GM23338 (cell line): Measurements from ENCODE around the gene ERBB4. TPM values are rescaled to one million over a fixed set of nuclear protein-coding genes. Genes with fewer than 3 reads are reported as not detected.

Source experiments
- ATAC-seq: fragments of 200-7000 bp; cut with Tn5 transposase; 3 replicates; pipeline ENCODE4 v1.9.1; 2020
- DNase-seq: peaks from one replicate; pipeline ENCODE4 v3.0.0-alpha.2; 2015; ENCODE audit warnings: low spot score
- H2AFZ ChIP-seq: fragments of 200-600 bp; sonication (generic); 2 replicates; pipeline ENCODE4 v1.8.0; 2016; ENCODE audit warnings: antibody characterized with exemption, mild to moderate bottlenecking, moderate library complexity
- H3F3A ChIP-seq: fragments of 200-600 bp; sonication (generic); replicated peaks from 2 replicates; pipeline ENCODE4 v1.8.0; 2017; ENCODE audit warnings: antibody characterized with exemption, mixed run types, low read depth
- H3K27ac ChIP-seq: fragments of 200-600 bp; sonication (generic); 2 replicates; pipeline ENCODE4 v1.6.1; 2016; ENCODE audit warnings: low read depth
- H3K27me3 ChIP-seq: fragments of 200-600 bp; sonication (generic); 2 replicates; pipeline ENCODE4 v1.8.0; 2016; ENCODE audit warnings: mild to moderate bottlenecking, mixed run types, moderate library complexity; ENCODE audit not compliant: insufficient read depth
- H3K36me3 ChIP-seq: fragments of 200-600 bp; sonication (generic); 2 replicates; pipeline ENCODE4 v1.8.0; 2016; ENCODE audit warnings: mild to moderate bottlenecking; ENCODE audit not compliant: insufficient read depth
- H3K4me1 ChIP-seq: fragments of 200-600 bp; sonication (generic); 2 replicates; pipeline ENCODE4 v1.8.0; 2016; ENCODE audit warnings: mild to moderate bottlenecking, moderate library complexity; ENCODE audit not compliant: insufficient read depth
- H3K4me2 ChIP-seq: fragments of 200-600 bp; sonication (generic); 2 replicates; pipeline ENCODE4 v1.7.1; 2017; ENCODE audit warnings: mixed run types
- H3K4me3 ChIP-seq: fragments of 200-600 bp; sonication (generic); 2 replicates; pipeline ENCODE4 v1.6.1; 2016; ENCODE audit warnings: mixed run types
- H3K79me2 ChIP-seq: fragments of 200-600 bp; sonication (generic); replicated peaks from 2 replicates; pipeline ENCODE4 v1.8.0; 2017; ENCODE audit warnings: mild to moderate bottlenecking; ENCODE audit not compliant: insufficient read depth
- H3K9me2 ChIP-seq: fragments of 200-600 bp; sonication (generic); 2 replicates; pipeline ENCODE4 v1.8.0; 2017; ENCODE audit not compliant: insufficient read depth
- H4K20me1 ChIP-seq: fragments of 200-600 bp; sonication (generic); replicated peaks from 2 replicates; pipeline ENCODE4 v1.8.0; 2017; ENCODE audit warnings: mild to moderate bottlenecking; ENCODE audit not compliant: insufficient read depth
- H3K27ac Mint-ChIP-seq: 2 replicates; pipeline ENCODE4 v1.8.0; 2020; ENCODE audit warnings: inconsistent platforms, mild to moderate bottlenecking, moderate library complexity, mixed read lengths
- H3K27me3 Mint-ChIP-seq: 3 replicates; pipeline ENCODE4 v1.8.0; 2022; ENCODE audit warnings: low read depth, mild to moderate bottlenecking, moderate library complexity, mixed read lengths, inconsistent platforms; ENCODE audit not compliant: insufficient read depth, poor library complexity
- H3K36me3 Mint-ChIP-seq: 3 replicates; pipeline ENCODE4 v1.8.0; 2021; ENCODE audit warnings: low read depth, mild to moderate bottlenecking, inconsistent platforms, moderate library complexity, mixed read lengths
- H3K4me1 Mint-ChIP-seq: 3 replicates; pipeline ENCODE4 v1.8.0; 2020; ENCODE audit warnings: mild to moderate bottlenecking, inconsistent platforms, mixed read lengths
- H3K4me3 Mint-ChIP-seq: 3 replicates; pipeline ENCODE4 v1.8.0; 2021; ENCODE audit warnings: moderate library complexity, mild to moderate bottlenecking, inconsistent platforms, mixed read lengths
- H3K9me3 Mint-ChIP-seq: 3 replicates; pipeline ENCODE4 v1.8.0; 2020; ENCODE audit warnings: moderate library complexity, mild to moderate bottlenecking, inconsistent platforms, mixed read lengths
- CREB1 ChIP-seq: fragments of 250-450 bp; sonication (Bioruptor Pico); IDR thresholded peaks from 2 replicates; pipeline ENCODE4 v1.5.0; 2020; ENCODE audit warnings: low read depth, mild to moderate bottlenecking, moderate library complexity
- CTCF ChIP-seq, 2 experiments: fragments of 200-600 bp in 1 of 2; sonication (generic) in 1 of 2; conservative IDR thresholded peaks; 2 replicates each; pipeline versions ENCODE4 v1.5.1 to v1.6.1; 2016 to 2017; ENCODE audit warnings: antibody characterized with exemption in 2 of 2, low read depth in 2 of 2, mild to moderate bottlenecking in 2 of 2, moderate library complexity in 1 of 2
- ETS1 ChIP-seq: IDR thresholded peaks from 2 replicates; pipeline ENCODE4 v1.6.1; 2016; ENCODE audit warnings: antibody characterized with exemption
- EZH2 ChIP-seq: fragments of 200-600 bp; sonication (generic); IDR thresholded peaks from one replicate; pipeline ENCODE4 v1.8.0; 2017; ENCODE audit warnings: antibody characterized with exemption, mild to moderate bottlenecking, low read depth; ENCODE audit not compliant: unreplicated experiment
- JUNB ChIP-seq: IDR thresholded peaks from one replicate; pipeline ENCODE4 v1.6.1; 2016; ENCODE audit warnings: antibody characterized with exemption; ENCODE audit not compliant: unreplicated experiment
- NANOG ChIP-seq: IDR thresholded peaks from 2 replicates; pipeline ENCODE4 v1.6.1; 2016; ENCODE audit warnings: antibody characterized with exemption, borderline replicate concordance
- POLR2AphosphoS5 ChIP-seq: IDR thresholded peaks from 2 replicates; pipeline ENCODE4 v1.6.1; 2016; ENCODE audit warnings: antibody characterized with exemption, low read depth
- REST ChIP-seq: IDR thresholded peaks from one replicate; pipeline ENCODE4 v1.6.1; 2018; ENCODE audit warnings: antibody characterized with exemption; ENCODE audit not compliant: unreplicated experiment
- STAT1 ChIP-seq: IDR thresholded peaks from one replicate; pipeline ENCODE4 v1.6.1; 2016; ENCODE audit warnings: antibody characterized with exemption; ENCODE audit not compliant: unreplicated experiment
- ZNF114 ChIP-seq: fragments of 250-450 bp; sonication (Bioruptor Pico); IDR thresholded peaks from 2 replicates; pipeline ENCODE4 v1.5.0; 2020; ENCODE audit warnings: mild to moderate bottlenecking, moderate library complexity
- ZNF331 ChIP-seq: fragments of 250-450 bp; sonication (Bioruptor Pico); IDR thresholded peaks from 2 replicates; pipeline ENCODE4 v1.5.0; 2020; ENCODE audit warnings: low read depth, mild to moderate bottlenecking, moderate library complexity
- ZNF462 ChIP-seq: fragments of 250-450 bp; sonication (Bioruptor Pico); IDR thresholded peaks from 2 replicates; pipeline ENCODE4 v1.5.0; 2020; ENCODE audit warnings: mild to moderate bottlenecking, moderate library complexity
- polyA plus RNA-seq: library from polyadenylated mRNA; unstranded; fragments of >200 nt; fragmentation: Nextera tagmentation; extraction: Ambion mirVana; gene quantifications from 2 replicates; pipeline ENCODE4 v1.2.1, GENCODE V29; 2016
- total RNA-seq: library from RNA; depleted of rRNA; stranded (reverse); fragments of >200 nt; shearing (Covaris generic); gene quantifications from 2 replicates; pipeline ENCODE4 v1.2.3, GENCODE V29; 2014

The ERBB4 gene
- total and polyA plus RNA-seq, 2 experiments from 2014 or later: 0.73 to 1.1 TPM

- TF ChIP-seq REST (no peak), NANOG (no peak), POLR2AphosphoS5 (no peak), EZH2 (no peak), ZNF114 (CRISPR knock-in tag) (no peak), JUNB (no peak), STAT1 (no peak), CREB1 (CRISPR knock-in tag) (no peak), CTCF (conservative IDR thresholded peaks at IDR 0.05; ENCODE audit: low read depth in 2 of 2) (no peak), ETS1 (no peak)
Measured at GRCh38 chr2:212097001-212097400, 441.6 kb downstream of the ERBB4 start (continued).

- Histone ChIP-seq H3K4me3 (no peak overlapping the region), H3K79me2 (no peaks in the 10 kb centered on the region), H2AFZ (no peak overlapping the region), H3F3A (no peaks in the 10 kb centered on the region), H3K4me1 (no peaks in the 10 kb centered on the region), H3K36me3 (no peaks in the 10 kb centered on the region), H4K20me1 (no peaks in the 10 kb centered on the region), H3K4me2 (no peak overlapping the region), H3K27me3 (no peaks in the 10 kb centered on the region), H3K27ac (no peak overlapping the region), H3K9me2 (no peaks in the 10 kb centered on the region)
- ATAC-seq (no peak), DNase-seq (no peak)
- H3K27me3 Mint-ChIP-seq: peaks cover 1% of the 10 kb centered on the region
- no peak overlapping the region for H3K27ac Mint-ChIP-seq
- H3K4me3 Mint-ChIP-seq: no peak overlapping the region
- no peaks in the 10 kb centered on the region for H3K9me3 Mint-ChIP-seq
- H3K4me1 Mint-ChIP-seq: no peaks in the 10 kb centered on the region
- TF ChIP-seq ETS1 (no peak), CREB1 (CRISPR knock-in tag) (no peak), ZNF331 (CRISPR knock-in tag) (no peak), ZNF462 (CRISPR knock-in tag) (no peak), JUNB (no peak)
- no peaks in the 10 kb centered on the region for H3K36me3 Mint-ChIP-seq
Measured at GRCh38 chr2:212089873-212090272, 448.7 kb downstream of the ERBB4 start.
